RWPE2 (cell line): ENCODE data around the gene ACOX3.

Source experiments
- ATAC-seq: fragments of 200-7000 bp; cut with Tn5 transposase; 3 replicates; pipeline ENCODE4 v1.9.1; 2021; ENCODE audit warnings: low read depth
- DNase-seq: peaks from one replicate; pipeline ENCODE4 v3.0.0-alpha.2; 2020; ENCODE audit warnings: low spot score
- H3K27ac ChIP-seq: fragments of 450-650 bp; 2 replicates; pipeline ENCODE4 v1.5.1; 2017; ENCODE audit warnings: mild to moderate bottlenecking; ENCODE audit not compliant: poor library complexity, severe bottlenecking
- H3K27me3 ChIP-seq: fragments of 250-450 bp; sonication (Bioruptor Pico); 2 replicates; pipeline ENCODE4 v1.5.1; 2021; ENCODE audit warnings: mild to moderate bottlenecking, moderate library complexity; ENCODE audit not compliant: insufficient read depth, poor library complexity, severe bottlenecking
- H3K36me3 ChIP-seq: fragments of 250-450 bp; sonication (Bioruptor Pico); 2 replicates; pipeline ENCODE4 v1.5.1; 2020; ENCODE audit warnings: low read depth, mild to moderate bottlenecking, moderate library complexity
- H3K4me1 ChIP-seq: fragments of 250-450 bp; sonication (Bioruptor Pico); 2 replicates; pipeline ENCODE4 v1.5.1; 2021; ENCODE audit warnings: mild to moderate bottlenecking, moderate library complexity; ENCODE audit not compliant: insufficient read depth, poor library complexity, severe bottlenecking
- H3K4me3 ChIP-seq: fragments of 250-450 bp; sonication (Bioruptor Pico); 2 replicates; pipeline ENCODE4 v1.5.1; 2021; ENCODE audit warnings: mild to moderate bottlenecking, moderate library complexity; ENCODE audit not compliant: severe bottlenecking
- H3K9me3 ChIP-seq: fragments of 250-450 bp; sonication (Bioruptor Pico); 2 replicates; pipeline ENCODE4 v1.5.1; 2021; ENCODE audit warnings: mild to moderate bottlenecking, moderate library complexity; ENCODE audit not compliant: severe bottlenecking
- TF ChIP-seq, protein P1 (sequence below): fragments of 450-650 bp; IDR thresholded peaks from one replicate; pipeline ENCODE4 v1.5.1; 2017; ENCODE audit warnings: mild to moderate bottlenecking, moderate library complexity; ENCODE audit not compliant: poor library complexity, severe bottlenecking

ACOX3 gene

DNA sequence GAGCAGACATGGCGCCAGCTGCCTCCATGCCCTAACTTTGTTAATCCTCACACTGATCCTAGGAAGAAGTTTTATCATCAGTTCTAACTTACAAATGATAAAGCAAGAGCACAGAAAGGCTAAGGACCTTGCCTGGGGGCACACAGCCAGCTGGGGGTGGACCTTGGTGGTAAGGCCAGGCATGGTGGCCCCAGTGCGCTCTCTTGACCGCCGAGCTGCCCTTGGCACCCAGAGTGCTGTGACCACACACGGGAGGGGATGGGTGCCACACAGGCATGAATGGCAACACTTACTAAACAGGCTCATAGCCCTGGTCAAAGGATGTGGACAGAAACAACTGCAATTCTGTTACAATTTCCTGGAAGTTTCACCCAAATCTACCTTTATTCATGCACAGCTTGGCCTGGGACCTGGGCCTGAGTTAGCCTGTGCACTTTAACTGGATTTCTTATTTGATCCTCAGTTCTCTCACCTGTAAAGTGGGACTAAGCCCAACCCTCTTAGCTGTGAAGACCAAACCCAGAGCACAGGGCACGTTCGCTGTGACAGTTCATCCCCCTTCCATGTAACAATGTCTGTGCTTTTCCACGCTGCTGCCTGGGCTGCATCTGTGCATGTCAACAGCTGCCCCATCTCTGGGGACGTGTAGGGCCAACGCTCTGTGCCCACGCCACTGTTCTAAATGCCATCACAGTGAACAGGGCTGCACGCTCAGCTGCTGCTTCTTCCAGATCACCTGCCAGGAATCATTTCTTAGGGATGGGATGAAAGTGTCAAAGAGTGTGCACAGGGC is 44.8 kb downstream of the ACOX3 start:
- Histone ChIP-seq H3K4me1 (peaks cover 9% of the 10 kb centered on the region), H3K9me3 (no peaks in the 10 kb centered on the region), H3K27ac (no peak overlapping the region), H3K36me3 (peaks cover 16% of the 10 kb centered on the region), H3K4me3 (no peak overlapping the region), H3K27me3 (no peaks in the 10 kb centered on the region)
- DNase-seq (no peak), ATAC-seq (no peak)
- TF ChIP-seq, protein P1, sequence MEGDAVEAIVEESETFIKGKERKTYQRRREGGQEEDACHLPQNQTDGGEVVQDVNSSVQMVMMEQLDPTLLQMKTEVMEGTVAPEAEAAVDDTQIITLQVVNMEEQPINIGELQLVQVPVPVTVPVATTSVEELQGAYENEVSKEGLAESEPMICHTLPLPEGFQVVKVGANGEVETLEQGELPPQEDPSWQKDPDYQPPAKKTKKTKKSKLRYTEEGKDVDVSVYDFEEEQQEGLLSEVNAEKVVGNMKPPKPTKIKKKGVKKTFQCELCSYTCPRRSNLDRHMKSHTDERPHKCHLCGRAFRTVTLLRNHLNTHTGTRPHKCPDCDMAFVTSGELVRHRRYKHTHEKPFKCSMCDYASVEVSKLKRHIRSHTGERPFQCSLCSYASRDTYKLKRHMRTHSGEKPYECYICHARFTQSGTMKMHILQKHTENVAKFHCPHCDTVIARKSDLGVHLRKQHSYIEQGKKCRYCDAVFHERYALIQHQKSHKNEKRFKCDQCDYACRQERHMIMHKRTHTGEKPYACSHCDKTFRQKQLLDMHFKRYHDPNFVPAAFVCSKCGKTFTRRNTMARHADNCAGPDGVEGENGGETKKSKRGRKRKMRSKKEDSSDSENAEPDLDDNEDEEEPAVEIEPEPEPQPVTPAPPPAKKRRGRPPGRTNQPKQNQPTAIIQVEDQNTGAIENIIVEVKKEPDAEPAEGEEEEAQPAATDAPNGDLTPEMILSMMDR, result no peak

DNA sequence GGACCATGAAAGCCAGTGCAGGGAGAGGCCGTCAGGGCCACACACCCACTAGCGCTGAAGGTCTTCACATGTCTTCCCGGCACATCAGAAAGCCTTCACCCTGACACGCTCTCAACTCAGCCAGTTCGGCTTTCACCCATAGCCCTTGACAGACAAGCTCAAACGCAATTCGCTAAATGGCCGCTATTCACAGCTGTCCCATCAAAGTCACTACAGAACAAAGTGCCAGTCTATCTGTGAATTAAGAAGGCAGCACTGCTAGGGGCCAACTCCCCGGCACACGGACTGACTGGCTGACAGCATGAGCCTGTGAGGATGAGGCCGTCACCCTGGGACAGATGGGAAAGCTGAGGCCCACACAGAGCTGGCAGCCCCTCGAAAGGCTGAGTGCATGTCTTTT is 45.7 kb downstream of the ACOX3 start:
- DNase-seq (no peak), ATAC-seq (no peak)
- no peaks in the 10 kb centered on the region for H3K9me3 ChIP-seq
- no peaks in the 10 kb centered on the region for H3K27me3 ChIP-seq
- peaks cover 9% of the 10 kb centered on the region for H3K4me1 ChIP-seq
- TF ChIP-seq, protein P1, result no peak
- H3K27ac ChIP-seq, result no peak overlapping the region
- peaks cover 16% of the 10 kb centered on the region for H3K36me3 ChIP-seq
- no peak overlapping the region for H3K4me3 ChIP-seq

DNA sequence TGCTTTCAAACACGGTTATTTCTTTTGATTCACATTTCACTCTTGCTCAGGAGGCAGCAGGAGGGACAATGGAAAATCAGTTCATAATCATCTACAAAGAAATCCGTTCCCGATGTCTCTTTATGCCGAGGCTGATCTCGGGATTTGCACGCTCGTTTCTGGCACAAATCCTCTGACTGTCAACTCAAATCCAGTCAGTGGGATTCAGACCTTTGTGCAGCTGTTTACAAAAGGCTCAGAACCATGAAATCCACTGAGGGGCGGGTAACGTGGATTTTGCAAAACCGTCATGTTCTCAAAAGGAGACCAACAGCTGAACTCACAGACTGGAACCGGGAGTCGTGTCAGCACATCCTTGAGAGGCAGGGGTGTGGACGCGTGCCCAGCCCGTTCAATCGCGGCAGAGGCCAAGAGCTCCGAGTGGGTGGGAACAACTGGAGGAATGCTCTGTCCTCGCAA is 46.4 kb downstream of the ACOX3 start:
- H3K4me3 ChIP-seq, result no peak overlapping the region
- DNase-seq (no peak), ATAC-seq (no peak)
- H3K9me3 ChIP-seq, result no peaks in the 10 kb centered on the region
- peaks cover 16% of the 10 kb centered on the region for H3K36me3 ChIP-seq
- TF ChIP-seq, protein P1, result no peak
- no peaks in the 10 kb centered on the region for H3K27me3 ChIP-seq
- no peak overlapping the region for H3K27ac ChIP-seq
- H3K4me1 ChIP-seq, result peaks cover 9% of the 10 kb centered on the region

DNA sequence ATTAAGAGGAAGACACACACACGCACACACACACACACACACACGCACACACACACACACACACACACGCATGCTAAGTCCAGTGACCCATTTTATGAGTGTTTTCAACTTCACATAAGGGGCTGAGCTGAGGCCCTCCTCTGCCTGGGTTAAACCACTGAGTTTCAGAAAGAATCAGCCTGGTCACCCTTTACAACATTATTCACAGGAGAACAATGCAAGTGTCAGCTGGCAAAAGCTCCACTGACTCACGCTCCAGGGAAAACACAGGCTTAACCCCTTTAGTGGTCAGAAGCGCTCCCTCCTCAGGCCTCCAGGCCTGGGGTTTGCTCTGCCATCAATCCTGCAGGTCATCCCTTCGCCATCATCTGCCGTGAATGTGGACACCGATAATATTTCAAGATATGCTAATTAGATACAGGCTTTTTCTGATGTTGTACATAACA is 46.9 kb downstream of the ACOX3 start:
- Histone ChIP-seq H3K9me3 (no peaks in the 10 kb centered on the region), H3K4me1 (peaks cover 9% of the 10 kb centered on the region), H3K27ac (no peak overlapping the region), H3K4me3 (no peak overlapping the region), H3K27me3 (no peaks in the 10 kb centered on the region), H3K36me3 (peaks cover 16% of the 10 kb centered on the region)
- TF ChIP-seq, protein P1, result no peak
- ATAC-seq (peak; percentile 97), DNase-seq (no peak)
